ENCODE data around the gene GALNT17.
"Not testable (repeated sequence)": the region's sequence is repeated elsewhere in the genome, so short reads cannot be mapped to it uniquely, and the experiment has no call there.

GALNT17 gene

GRCh38 chr7:71255537-71256178, 123.7 kb downstream of the GALNT17 start:
- Histone ChIP-seq H3K4me2 (no peak overlapping the region), H3K27ac (no peak overlapping the region), H3K9ac (no peak overlapping the region), H3K27me3 (no peaks in the 10 kb centered on the region), H3K4me1 (peaks cover 0 to 5% (median 0%) of the 10 kb centered on the region in 10 experiments; a peak in 1 of 20 replicates), H4K20me1 (no peaks in the 10 kb centered on the region), H3K9me3 (replicated peaks in 1 of 11) (peaks cover 18 to 43% (median 31%) of the 10 kb centered on the region in 11 experiments), H3K36me3 (no peaks in the 10 kb centered on the region), H3K4me3 (no peak overlapping the region)
- no peak for TF ChIP-seq Cebpa-rat (IDR thresholded peaks at IDR 0.05)

- Histone ChIP-seq H4K20me1 (no peaks in the 10 kb centered on the region), H3K27me3 (no peaks in the 10 kb centered on the region), H3K4me3 (no peak overlapping the region), H3K4me1 (peaks cover 0 to 11% (median 8%) of the 10 kb centered on the region in 10 experiments; a peak in 10 of 20 replicates), H3K27ac (peak overlapping the region in 2 of 11 experiments; percentile 7 to 57; a peak in 2 of 22 replicates), H3K36me3 (no peaks in the 10 kb centered on the region), H3K4me2 (no peak overlapping the region), H3K9ac (no peak overlapping the region), H3K9me3 (replicated peaks in 1 of 11) (peaks cover 17 to 46% (median 34%) of the 10 kb centered on the region in 11 experiments)
- TF ChIP-seq Cebpa-rat (IDR thresholded peaks at IDR 0.05), result no peak
Observed at GRCh38 chr7:71261066-71261465, 129.1 kb downstream of the GALNT17 start.

GRCh38 chr7:71262834-71263233, 130.9 kb downstream of the GALNT17 start:
- Histone ChIP-seq H3K4me2 (peak overlapping the region in 8 of 11 experiments; percentile 4 to 49 (median 32); a peak in 12 of 22 replicates), H3K4me1 (peaks cover 0 to 11% (median 8%) of the 10 kb centered on the region in 10 experiments; a peak in 10 of 20 replicates), H3K27ac (peak overlapping the region in 4 of 11 experiments; percentile 47 to 59 (median 58); a peak in 6 of 22 replicates), H3K9me3 (replicated peaks in 1 of 11) (peaks cover 10 to 32% (median 20%) of the 10 kb centered on the region in 11 experiments)
- H3K9ac ChIP-seq, H4K20me1 ChIP-seq, H3K4me3 ChIP-seq, H3K36me3 ChIP-seq, H3K27me3 ChIP-seq: not testable (repeated sequence)
- TF ChIP-seq Cebpa-rat (IDR thresholded peaks at IDR 0.05), result peak in 6 of 11 experiments; percentile 14 to 58 (median 36); a peak in 5 of 22 replicates

GRCh38 chr7:71264005-71264404, 132.1 kb downstream of the GALNT17 start:
- Histone ChIP-seq H3K27ac (peak overlapping the region in 2 of 11 experiments; percentile 9 to 57; a peak in 1 of 22 replicates), H3K4me3 (no peak overlapping the region), H3K4me1 (peaks cover 0 to 11% (median 8%) of the 10 kb centered on the region in 10 experiments; a peak in 10 of 20 replicates), H3K36me3 (no peaks in the 10 kb centered on the region), H4K20me1 (no peaks in the 10 kb centered on the region), H3K9me3 (replicated peaks in 1 of 11) (peaks cover 10 to 30% (median 20%) of the 10 kb centered on the region in 11 experiments), H3K27me3 (no peaks in the 10 kb centered on the region), H3K4me2 (no peak overlapping the region), H3K9ac (no peak overlapping the region)
- no peak for TF ChIP-seq Cebpa-rat (IDR thresholded peaks at IDR 0.05)

GRCh38 chr7:71266912-71267311, 135.0 kb downstream of the GALNT17 start:
- no peak overlapping the region for H3K9ac ChIP-seq
- no peaks in the 10 kb centered on the region for H3K36me3 ChIP-seq
- H4K20me1 ChIP-seq, result no peaks in the 10 kb centered on the region
- no peak overlapping the region for H3K4me2 ChIP-seq
- TF ChIP-seq Cebpa-rat (IDR thresholded peaks at IDR 0.05), result no peak
- peaks cover 10 to 30% (median 20%) of the 10 kb centered on the region in 11 experiments for H3K9me3 ChIP-seq (replicated peaks in 1 of 11)
- H3K27ac ChIP-seq, result no peak overlapping the region
- H3K4me1 ChIP-seq, result peaks cover 0 to 11% (median 8%) of the 10 kb centered on the region in 10 experiments; a peak in 10 of 20 replicates
- H3K4me3 ChIP-seq, result no peak overlapping the region
- no peaks in the 10 kb centered on the region for H3K27me3 ChIP-seq

GRCh38 chr7:71267734-71268469, 136.0 kb downstream of the GALNT17 start:
- Histone ChIP-seq H3K36me3 (no peaks in the 10 kb centered on the region), H3K4me3 (no peak overlapping the region), H3K9ac (no peak overlapping the region), H4K20me1 (no peaks in the 10 kb centered on the region), H3K27me3 (no peaks in the 10 kb centered on the region), H3K4me1 (peaks cover 0 to 6% (median 4%) of the 10 kb centered on the region in 10 experiments; a peak in 10 of 20 replicates), H3K9me3 (replicated peaks in 1 of 11) (peaks cover 10 to 35% (median 21%) of the 10 kb centered on the region in 11 experiments), H3K27ac (no peak overlapping the region), H3K4me2 (no peak overlapping the region)
- no peak for TF ChIP-seq Cebpa-rat (IDR thresholded peaks at IDR 0.05)

GRCh38 chr7:71270558-71270957, 138.6 kb downstream of the GALNT17 start:
- TF ChIP-seq Cebpa-rat (IDR thresholded peaks at IDR 0.05), result no peak
- H3K4me3 ChIP-seq, result no peak overlapping the region

GRCh38 chr7:71271203-71271602, 139.3 kb downstream of the GALNT17 start:
- H3K9ac ChIP-seq, result no peak overlapping the region
- no peak for TF ChIP-seq Cebpa-rat (IDR thresholded peaks at IDR 0.05)
- H3K27ac ChIP-seq, result no peak overlapping the region
- H3K36me3 ChIP-seq, result no peaks in the 10 kb centered on the region
- no peak overlapping the region for H3K4me3 ChIP-seq
- no peaks in the 10 kb centered on the region for H3K27me3 ChIP-seq
- H4K20me1 ChIP-seq, result no peaks in the 10 kb centered on the region
- no peak overlapping the region for H3K4me2 ChIP-seq
- H3K4me1 ChIP-seq, result peaks cover 0 to 5% (median 0%) of the 10 kb centered on the region in 10 experiments; a peak in 2 of 20 replicates
- peaks cover 3 to 22% (median 9%) of the 10 kb centered on the region in 11 experiments; a peak in 18 of 22 replicates for H3K9me3 ChIP-seq (replicated peaks in 1 of 11)

More at GRCh38 chr7:71270558-71270957, 138.6 kb downstream of the GALNT17 start:
- peaks cover 0 to 5% (median 0%) of the 10 kb centered on the region in 10 experiments; a peak in 2 of 20 replicates for H3K4me1 ChIP-seq
- H3K27ac ChIP-seq, result no peak overlapping the region
- peaks cover 5 to 22% (median 9%) of the 10 kb centered on the region in 11 experiments for H3K9me3 ChIP-seq (replicated peaks in 1 of 11)
- H3K27me3 ChIP-seq, result no peaks in the 10 kb centered on the region
- H3K4me2 ChIP-seq, result no peak overlapping the region
- H3K36me3 ChIP-seq, result no peaks in the 10 kb centered on the region
- H4K20me1 ChIP-seq, result no peaks in the 10 kb centered on the region
- H3K9ac ChIP-seq, result no peak overlapping the region

Data from BLaER1 treated with 17β-estradiol and CSF1 and Interleukin-3, amounts not matched to agents 10 nM and 100 nM (cell line).